Stimulated activated CD4-positive, alpha-beta T cell treated with anti-CD3 and anti-CD28 coated beads, Interleukin-1b, Interleukin-23, amount 100 ng/mL, for 4 hours (primary cell): ENCODE measurements around the gene TCF7L1.
"Not testable (repeated sequence)": the region's sequence is repeated elsewhere in the genome, so short reads cannot be mapped to it uniquely, and the experiment has no call there.

ENCODE experiments used
- DNase-seq, 2 donors: peaks; one replicate each; pipeline ENCODE4 v3.0.0-alpha.2; 2020; ENCODE audit warnings: low read depth in 2 of 2

The TCF7L1 gene, protein sequence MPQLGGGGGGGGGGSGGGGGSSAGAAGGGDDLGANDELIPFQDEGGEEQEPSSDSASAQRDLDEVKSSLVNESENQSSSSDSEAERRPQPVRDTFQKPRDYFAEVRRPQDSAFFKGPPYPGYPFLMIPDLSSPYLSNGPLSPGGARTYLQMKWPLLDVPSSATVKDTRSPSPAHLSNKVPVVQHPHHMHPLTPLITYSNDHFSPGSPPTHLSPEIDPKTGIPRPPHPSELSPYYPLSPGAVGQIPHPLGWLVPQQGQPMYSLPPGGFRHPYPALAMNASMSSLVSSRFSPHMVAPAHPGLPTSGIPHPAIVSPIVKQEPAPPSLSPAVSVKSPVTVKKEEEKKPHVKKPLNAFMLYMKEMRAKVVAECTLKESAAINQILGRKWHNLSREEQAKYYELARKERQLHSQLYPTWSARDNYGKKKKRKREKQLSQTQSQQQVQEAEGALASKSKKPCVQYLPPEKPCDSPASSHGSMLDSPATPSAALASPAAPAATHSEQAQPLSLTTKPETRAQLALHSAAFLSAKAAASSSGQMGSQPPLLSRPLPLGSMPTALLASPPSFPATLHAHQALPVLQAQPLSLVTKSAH

DNA sequence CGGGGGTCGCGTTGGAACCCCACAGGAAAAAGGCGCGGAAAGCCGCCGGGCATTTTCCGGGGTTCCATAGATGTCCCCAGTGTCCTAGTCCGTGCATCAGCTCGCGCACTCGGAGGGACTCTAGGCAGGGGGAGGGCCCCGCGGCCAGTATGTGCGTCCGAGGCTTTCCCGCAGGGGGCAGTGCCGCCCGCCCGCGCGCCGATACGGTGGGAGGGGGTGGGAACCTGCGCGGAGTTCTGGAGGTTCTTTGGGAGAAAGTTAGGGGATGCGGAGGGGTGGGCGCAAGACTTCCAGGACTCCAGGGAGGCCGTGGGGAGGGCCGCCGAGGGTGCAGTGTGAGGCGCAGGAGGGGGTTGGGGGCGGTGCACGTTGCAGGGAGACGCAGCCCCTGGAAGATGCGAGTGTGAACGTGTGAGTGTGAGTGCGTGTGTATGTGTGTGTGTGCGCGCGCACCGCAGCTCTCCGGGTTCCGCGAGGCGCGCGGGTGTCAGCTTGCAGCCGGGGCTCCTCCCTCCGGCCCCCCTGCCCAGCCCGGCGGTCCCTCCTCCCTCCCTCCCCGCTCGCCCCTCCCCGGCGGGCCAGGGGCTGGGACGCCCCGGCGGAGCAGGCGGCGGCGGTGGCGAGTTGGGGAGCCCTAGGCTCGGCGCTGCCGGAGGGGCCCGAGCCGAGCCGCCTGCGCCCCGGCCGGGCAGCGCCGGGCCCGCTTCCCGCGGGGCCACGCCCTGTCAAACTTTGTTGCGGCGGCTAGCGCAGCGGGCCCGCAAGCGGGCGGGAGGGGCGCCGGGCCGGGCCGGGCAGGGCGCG, at the start of gene TCF7L1:
Gene TCF7L1 (plus strand): TSS at position 559 of the 804 bp plus-strand sequence. CDS start 293 bp downstream, outside the sequence.
- peak in 1 of 2 donors; percentile 14 for DNase-seq

DNA sequence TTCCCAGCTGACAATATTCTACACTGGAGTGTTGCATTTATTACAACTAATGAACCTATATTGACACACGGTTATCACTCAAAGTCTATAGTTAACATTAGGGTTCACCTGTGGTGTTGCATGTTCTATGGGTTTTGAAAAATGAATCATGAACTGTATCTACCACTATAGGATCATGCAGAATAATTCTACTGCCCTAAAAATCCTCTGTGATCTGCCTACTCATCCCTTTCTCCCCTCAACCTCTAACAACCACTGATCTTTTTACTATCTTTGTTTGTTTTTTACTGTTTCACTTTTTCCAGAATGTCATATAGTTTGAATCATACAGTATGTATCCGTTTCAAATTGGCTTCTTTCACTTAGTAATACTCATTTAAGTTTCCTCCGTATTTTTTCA, 47.6 kb upstream of the TCF7L1 start:
- DNase-seq, result no peak

DNA sequence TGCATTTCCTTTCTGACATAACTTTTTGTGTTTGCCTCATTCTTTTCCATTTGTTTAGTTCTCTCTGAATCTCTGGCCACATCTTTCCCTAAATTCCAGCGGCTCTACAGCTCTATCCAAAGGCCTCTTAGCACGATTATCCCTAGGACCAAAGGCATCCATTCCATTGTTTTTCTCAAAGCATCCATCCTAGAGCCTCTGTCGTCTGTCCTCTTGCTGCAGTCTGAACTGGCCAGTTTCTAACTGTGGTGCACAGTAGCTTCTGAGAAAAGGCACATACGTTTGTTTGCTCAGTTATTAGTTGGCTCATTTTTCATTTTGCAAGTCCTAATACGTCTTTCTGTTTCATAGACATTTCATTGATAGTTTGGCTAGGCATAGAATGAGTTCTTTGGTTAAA, 45.7 kb upstream of the TCF7L1 start:
- no peak for DNase-seq

- no peak for DNase-seq
These were observed 44.3 kb upstream of the TCF7L1 start for GRCh38 chr2:85088921-85089320.

- DNase-seq, result no peak
These were observed 43.6 kb upstream of the TCF7L1 start for GRCh38 chr2:85089585-85089984.

- no peak for DNase-seq
These were observed 41.4 kb upstream of the TCF7L1 start for GRCh38 chr2:85091838-85092237.

GRCh38 chr2:85095094-85095493, 38.1 kb upstream of the TCF7L1 start:
- no peak for DNase-seq

- DNase-seq, result no peak
These were observed 36.6 kb upstream of the TCF7L1 start for GRCh38 chr2:85096616-85097015.

- DNase-seq, result no peak
These were observed 29.0 kb upstream of the TCF7L1 start for GRCh38 chr2:85104228-85104627.

DNA sequence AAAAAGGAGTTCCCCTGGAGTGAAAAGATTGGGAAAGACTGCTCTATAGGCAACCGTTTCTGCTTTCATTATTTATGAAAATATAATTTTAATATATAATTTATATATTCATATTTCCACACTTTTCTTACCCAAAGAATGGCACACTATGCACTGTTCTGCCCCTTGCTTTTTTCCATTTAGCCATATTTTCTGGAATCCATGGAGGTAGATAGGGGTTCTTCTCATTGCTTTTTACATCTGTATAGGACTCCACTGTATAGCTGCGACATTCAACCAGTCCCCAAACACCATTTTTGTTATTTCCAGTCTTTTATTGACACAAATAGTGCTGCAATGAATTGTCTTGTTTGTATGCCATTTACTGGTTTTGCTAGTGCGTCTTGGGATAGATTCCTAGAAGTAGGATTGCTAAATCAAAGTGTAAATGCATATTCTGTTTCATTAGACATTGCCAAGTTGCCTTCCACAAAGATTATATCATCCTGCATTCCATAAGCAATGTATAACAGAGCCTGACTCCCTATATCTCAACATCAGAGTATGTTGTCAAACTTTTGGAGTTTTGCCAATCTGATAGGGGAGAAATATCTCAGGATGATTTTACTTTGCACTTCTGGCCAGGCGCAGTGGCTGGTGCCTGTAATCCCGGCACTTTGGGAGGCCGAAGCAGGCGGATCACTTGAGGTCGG, 26.6 kb upstream of the TCF7L1 start:
- no peak for DNase-seq

DNA sequence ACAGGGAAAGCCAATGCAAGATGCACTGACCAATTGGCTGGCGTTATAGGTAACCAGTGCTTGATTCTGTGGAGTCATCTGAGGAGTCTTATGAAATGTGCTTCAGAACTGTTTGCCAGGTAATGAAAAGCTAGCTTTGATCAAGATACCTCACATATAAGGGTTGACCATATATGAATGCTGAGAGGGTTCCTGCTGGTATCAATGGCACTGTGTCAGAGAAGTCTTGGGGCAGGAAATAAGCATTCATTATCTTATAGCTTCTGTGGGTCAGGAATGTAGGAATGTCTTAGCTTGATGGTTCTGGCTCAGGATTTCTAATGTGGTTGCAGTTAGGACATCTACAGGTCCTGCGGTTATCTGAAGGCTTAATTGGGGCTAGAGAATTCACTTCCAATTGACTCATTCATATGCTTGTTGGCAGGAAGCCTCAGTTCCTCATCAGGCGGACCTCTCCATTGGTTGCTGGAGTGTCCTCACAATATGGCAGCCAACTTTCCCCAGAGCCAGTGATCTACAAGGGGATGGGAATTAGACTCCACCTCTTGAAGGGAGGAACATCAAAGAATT, 22.1 kb upstream of the TCF7L1 start:
- DNase-seq, result no peak

- DNase-seq, result no peak
These were observed 21.3 kb upstream of the TCF7L1 start for GRCh38 chr2:85111819-85112281.

DNA sequence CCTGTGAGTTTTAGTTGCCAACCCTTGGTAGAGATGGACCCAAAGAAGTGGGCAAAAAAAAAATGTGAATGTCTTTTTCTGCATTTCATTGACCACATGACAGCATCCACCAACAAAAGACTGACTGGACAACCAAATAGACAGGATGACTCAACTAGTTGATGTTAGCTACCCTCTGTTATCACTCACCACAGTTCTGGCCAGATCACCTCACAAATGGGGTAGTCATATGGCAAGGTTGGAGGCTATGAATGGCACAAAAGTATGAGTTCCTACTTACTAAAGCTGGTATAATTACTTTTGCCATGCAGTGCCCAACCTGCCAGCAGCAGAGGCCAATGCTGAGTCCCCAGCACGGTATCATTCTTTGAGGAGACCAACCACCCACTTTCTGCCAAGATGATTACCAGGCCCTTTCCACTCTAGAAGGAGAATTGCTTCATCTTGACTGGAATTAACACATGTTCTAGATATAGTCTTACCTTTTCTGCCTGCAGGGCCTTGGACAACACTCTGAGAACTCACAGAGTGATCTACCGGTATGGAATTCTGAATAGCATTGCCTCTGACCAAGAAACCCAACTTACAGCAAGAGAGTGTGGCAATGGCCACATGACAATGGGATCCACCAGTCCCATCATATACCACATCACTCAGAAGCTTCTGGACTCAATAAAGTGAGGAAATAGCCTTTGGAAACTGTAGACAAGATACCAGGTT, 20.1 kb upstream of the TCF7L1 start:
- DNase-seq, result no peak

DNA sequence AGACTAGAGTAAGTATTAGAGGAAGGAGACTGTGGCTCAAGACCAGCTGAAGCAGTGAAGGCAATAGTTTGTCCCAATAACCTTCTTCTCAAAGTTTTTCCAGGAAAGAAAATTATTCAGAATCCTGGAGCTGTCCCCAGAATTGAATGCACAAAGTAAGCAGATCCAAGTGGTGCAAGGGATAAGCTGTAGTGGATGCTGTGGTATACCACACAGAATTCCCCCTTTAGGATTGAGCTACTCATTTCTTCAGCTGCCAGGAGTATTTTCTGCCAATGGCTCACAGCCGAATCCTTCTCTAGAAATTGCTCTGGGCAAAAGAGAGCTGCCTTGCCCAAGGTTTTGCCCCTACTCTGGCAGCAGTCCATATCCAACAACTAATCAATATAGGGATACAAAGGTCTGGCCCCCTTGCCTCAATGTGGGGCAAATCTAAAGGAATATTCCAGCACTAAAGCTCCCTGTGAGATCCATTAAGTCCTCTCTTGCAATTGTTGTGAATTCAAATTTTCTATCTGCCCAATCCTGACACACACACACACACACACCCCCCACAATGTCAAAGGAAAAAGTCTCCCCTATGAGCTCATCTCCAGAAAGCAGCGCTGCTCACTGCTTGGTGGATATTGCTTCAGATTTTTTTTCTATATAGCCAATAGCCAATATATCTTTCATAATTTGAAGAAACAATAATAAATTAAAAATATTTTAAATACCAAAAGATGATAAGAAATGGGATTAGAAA, 18.4 kb upstream of the TCF7L1 start:
- no peak for DNase-seq

DNA sequence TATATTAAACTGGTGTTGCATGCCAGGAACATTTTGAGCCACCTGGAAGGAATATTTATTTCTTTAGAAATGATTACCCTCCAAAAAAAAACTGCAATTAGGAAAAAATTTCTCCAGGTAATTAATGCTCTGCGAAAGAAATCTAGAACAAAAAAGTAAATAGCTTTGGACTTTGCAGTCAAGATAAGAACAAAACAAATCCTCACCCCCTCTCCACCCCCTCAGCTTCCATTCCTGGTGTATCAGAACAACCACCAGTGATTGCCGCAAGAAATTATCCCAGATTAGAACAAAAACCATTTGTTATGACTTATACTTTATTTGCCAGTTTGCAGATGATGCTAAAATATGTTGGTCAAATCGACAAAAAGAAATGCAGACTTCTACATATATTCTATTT, 17.0 kb upstream of the TCF7L1 start:
- no peak for DNase-seq

- no peak for DNase-seq
These were observed 13.3 kb upstream of the TCF7L1 start for GRCh38 chr2:85119900-85120299.

GRCh38 chr2:85120363-85120762, 12.8 kb upstream of the TCF7L1 start:
- no peak for DNase-seq

GRCh38 chr2:85126462-85126861, 6.7 kb upstream of the TCF7L1 start:
- DNase-seq, result not testable (repeated sequence)

DNA sequence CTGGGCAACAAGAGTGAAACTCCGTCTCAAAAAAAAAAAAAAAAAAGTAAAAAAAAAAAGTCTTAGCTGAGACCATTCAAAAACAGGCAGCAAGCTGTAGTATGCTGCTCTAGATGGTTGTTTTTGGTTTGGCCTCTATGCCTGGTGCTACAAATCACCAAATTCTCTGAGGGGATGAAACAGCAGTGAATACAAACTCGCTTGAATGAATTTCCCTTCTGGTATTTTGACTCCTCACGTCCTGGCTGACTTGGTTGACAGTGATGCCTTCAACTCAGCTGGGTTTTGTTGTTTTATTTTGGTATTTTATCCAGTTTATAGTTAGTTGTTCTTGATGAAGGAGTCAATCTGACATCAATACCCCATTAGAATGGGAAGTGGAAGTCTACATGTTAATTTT, 3.3 kb upstream of the TCF7L1 start:
- DNase-seq, result no peak

DNA sequence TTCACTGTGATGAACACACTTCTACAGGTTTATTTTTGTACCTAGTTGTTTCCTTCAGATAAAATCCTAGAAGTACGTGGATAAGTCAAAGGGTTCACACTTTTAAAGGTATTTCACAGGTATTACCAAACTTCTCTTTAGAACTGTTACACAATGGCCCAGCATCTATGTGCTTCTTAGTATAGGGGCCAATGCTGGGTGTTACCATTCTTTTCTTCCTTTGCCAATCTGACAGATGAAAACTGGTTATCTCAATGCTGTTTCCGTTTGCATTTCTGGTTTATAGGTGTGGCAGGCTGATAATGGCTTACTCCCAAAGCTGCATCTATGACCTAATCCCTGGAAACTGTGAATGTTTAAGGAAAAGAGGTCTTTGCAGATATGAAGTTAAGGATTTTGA, 2.8 kb upstream of the TCF7L1 start:
- no peak for DNase-seq
